ENCODE results near the gene CTNND2. TPM values are rescaled to one million over a fixed set of nuclear protein-coding genes. Genes with fewer than 3 reads are reported as not detected.

The CTNND2 gene
- total and polyA plus RNA-seq, 4 donors = 0.30 to 2.2 (median 0.71) TPM

DNA sequence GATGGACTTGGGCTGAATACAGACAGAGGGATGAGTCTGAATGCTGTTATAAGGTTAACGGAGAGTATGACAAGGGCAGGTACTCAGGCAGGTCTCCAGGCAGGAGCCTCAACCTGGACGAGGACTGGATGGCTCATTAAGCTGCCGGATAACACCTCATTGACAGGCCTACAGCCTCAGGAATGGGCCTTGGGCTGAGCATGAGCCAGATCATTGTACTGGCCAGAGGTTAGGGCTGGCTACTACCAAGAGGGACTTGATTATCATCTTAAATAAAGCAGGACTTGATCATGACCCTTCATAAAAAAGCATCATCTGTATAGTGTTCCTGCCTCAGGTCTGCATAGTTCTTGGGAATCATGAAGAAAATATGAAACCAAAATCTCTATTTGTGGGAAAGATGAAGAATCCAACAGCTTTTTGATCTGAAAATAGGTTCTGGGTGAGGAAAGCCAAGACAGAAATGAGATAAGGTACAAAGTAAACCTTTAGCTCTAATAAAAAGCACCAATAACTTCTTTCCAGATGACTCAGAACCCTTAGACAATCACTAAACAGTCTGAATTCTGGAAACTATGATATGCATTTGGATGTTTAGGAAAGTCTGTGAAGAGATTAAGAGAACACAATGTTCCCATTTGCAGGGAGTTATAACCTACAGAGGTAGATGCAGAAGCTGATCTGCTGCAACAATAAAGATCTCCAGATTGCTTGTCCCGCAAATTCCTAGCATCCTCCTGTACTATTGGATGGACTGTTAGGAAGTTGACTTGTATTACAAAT lies 343.1 kb downstream of the CTNND2 start:
- 83 to 85% methylated on average over 4 of the region's 4 CpGs for WGBS, 2 donors
- H3K9me3 ChIP-seq (ENCODE audit: control insufficient read depth in 4 of 4, insufficient read depth in 3 of 4, low read length in 3 of 4) = no peaks in the 10 kb centered on the region
- no peak overlapping the region for H3K27ac ChIP-seq (ENCODE audit: low read depth in 1 of 2, low read length in 1 of 2)
- DNase-seq = no peak
- H3K9ac ChIP-seq (ENCODE audit: insufficient read depth in 1 of 2, low read length in 2 of 2) = no peak overlapping the region
- H3K27me3 ChIP-seq (ENCODE audit: control insufficient read depth in 3 of 3, insufficient read depth in 3 of 3, low read length in 2 of 3) = no peaks in the 10 kb centered on the region
- TF ChIP-seq, protein P1, sequence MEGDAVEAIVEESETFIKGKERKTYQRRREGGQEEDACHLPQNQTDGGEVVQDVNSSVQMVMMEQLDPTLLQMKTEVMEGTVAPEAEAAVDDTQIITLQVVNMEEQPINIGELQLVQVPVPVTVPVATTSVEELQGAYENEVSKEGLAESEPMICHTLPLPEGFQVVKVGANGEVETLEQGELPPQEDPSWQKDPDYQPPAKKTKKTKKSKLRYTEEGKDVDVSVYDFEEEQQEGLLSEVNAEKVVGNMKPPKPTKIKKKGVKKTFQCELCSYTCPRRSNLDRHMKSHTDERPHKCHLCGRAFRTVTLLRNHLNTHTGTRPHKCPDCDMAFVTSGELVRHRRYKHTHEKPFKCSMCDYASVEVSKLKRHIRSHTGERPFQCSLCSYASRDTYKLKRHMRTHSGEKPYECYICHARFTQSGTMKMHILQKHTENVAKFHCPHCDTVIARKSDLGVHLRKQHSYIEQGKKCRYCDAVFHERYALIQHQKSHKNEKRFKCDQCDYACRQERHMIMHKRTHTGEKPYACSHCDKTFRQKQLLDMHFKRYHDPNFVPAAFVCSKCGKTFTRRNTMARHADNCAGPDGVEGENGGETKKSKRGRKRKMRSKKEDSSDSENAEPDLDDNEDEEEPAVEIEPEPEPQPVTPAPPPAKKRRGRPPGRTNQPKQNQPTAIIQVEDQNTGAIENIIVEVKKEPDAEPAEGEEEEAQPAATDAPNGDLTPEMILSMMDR (IDR thresholded peaks at IDR 0.05; ENCODE audit: control extremely low read depth, extremely low read depth) = no peak
- no peak for ATAC-seq (ENCODE audit: insufficient read depth, low FRiP score)
- no peak overlapping the region for H3K4me3 ChIP-seq
- no peaks in the 10 kb centered on the region for H3K36me3 ChIP-seq (ENCODE audit: control insufficient read depth in 4 of 4, insufficient read depth in 4 of 4, low read length in 4 of 4)
- H3K4me1 ChIP-seq (ENCODE audit: control insufficient read depth in 5 of 5, insufficient read depth in 5 of 5, low read length in 5 of 5) = no peaks in the 10 kb centered on the region

DNA sequence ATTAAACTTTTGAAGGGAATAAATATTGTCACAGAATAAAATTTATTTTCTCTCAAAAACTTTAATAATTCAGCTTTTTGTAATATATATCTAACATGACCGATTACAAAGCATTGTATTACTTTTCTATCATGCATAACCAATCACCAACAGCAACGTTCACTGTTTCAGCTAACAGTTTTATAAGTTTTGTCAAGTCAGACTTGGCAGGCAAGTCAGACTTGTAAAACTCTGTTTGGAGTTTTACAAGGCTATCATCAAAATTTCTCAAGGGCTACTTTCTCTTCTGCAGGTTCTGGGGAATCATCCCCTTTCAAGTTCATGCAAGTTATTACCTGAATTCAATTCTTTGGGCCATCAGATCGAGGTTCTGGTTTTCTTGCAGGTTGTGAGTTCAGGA lies 347.2 kb downstream of the CTNND2 start:
- no peaks in the 10 kb centered on the region for H3K9me3 ChIP-seq (ENCODE audit: control insufficient read depth in 4 of 4, insufficient read depth in 3 of 4, low read length in 3 of 4)
- no peak overlapping the region for H3K9ac ChIP-seq (ENCODE audit: insufficient read depth in 1 of 2, low read length in 2 of 2)
- ATAC-seq (ENCODE audit: insufficient read depth, low FRiP score) (no peak), DNase-seq (no peak)
- no peak overlapping the region for H3K27ac ChIP-seq (ENCODE audit: low read depth in 1 of 2, low read length in 1 of 2)
- H3K4me3 ChIP-seq = no peak overlapping the region
- H3K27me3 ChIP-seq (ENCODE audit: control insufficient read depth in 3 of 3, insufficient read depth in 3 of 3, low read length in 2 of 3) = no peaks in the 10 kb centered on the region
- TF ChIP-seq, protein P1 (IDR thresholded peaks at IDR 0.05; ENCODE audit: control extremely low read depth, extremely low read depth) = no peak
- WGBS, 2 donors = 79 to 90% methylated on average over 3 of the region's 3 CpGs
- H3K36me3 ChIP-seq (ENCODE audit: control insufficient read depth in 4 of 4, insufficient read depth in 4 of 4, low read length in 4 of 4) = no peaks in the 10 kb centered on the region
- H3K4me1 ChIP-seq (ENCODE audit: control insufficient read depth in 5 of 5, insufficient read depth in 5 of 5, low read length in 5 of 5) = no peaks in the 10 kb centered on the region

DNA sequence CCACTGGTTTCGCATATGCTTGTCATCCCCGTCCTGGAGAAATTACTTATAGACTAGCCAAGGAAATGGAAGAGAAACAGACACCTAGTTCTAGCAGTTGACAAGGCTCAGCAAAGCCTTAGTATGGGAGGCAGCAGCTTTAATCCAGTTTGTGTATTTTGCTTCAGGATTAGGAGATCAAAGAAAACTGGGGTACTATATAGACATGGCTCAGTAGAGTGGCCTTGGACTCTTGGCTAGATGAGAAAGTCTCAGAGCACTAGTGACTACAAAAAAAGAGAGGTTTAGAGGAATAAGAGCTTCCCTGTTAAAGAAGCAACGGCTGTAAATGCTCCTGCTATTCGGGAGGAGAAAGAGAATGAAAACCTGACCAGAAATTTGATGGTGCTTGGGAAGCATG lies 349.1 kb downstream of the CTNND2 start:
- H3K4me1 ChIP-seq (ENCODE audit: control insufficient read depth in 5 of 5, insufficient read depth in 5 of 5, low read length in 5 of 5) = no peaks in the 10 kb centered on the region
- H3K27me3 ChIP-seq (ENCODE audit: control insufficient read depth in 3 of 3, insufficient read depth in 3 of 3, low read length in 2 of 3) = no peaks in the 10 kb centered on the region
- TF ChIP-seq, protein P1 (IDR thresholded peaks at IDR 0.05; ENCODE audit: control extremely low read depth, extremely low read depth) = no peak
- no peaks in the 10 kb centered on the region for H3K36me3 ChIP-seq (ENCODE audit: control insufficient read depth in 4 of 4, insufficient read depth in 4 of 4, low read length in 4 of 4)
- 91 to 94% methylated on average over 4 of the region's 4 CpGs for WGBS, 2 donors
- H3K9me3 ChIP-seq (ENCODE audit: control insufficient read depth in 4 of 4, insufficient read depth in 3 of 4, low read length in 3 of 4) = no peaks in the 10 kb centered on the region
- H3K27ac ChIP-seq (ENCODE audit: low read depth in 1 of 2, low read length in 1 of 2) = no peak overlapping the region
- no peak overlapping the region for H3K4me3 ChIP-seq
- DNase-seq (no peak), ATAC-seq (ENCODE audit: insufficient read depth, low FRiP score) (no peak)
- no peak overlapping the region for H3K9ac ChIP-seq (ENCODE audit: insufficient read depth in 1 of 2, low read length in 2 of 2)
